ENCODE results near the gene SIRT6.
"Not testable (repeated sequence)": the region's sequence is repeated elsewhere in the genome, so short reads cannot be mapped to it uniquely, and the experiment has no call there.

The SIRT6 gene

GRCh38 chr19:4192537-4192936 lies 10.2 kb upstream of the SIRT6 start:
- not testable (repeated sequence) for H3K36me3 Mint-ChIP-seq (ENCODE audit: low read depth); H3K4me1 Mint-ChIP-seq (ENCODE audit: low read depth); DNase-seq; H3K9me3 Mint-ChIP-seq; H3K4me3 Mint-ChIP-seq; H3K27ac Mint-ChIP-seq
- peaks cover 43% of the 10 kb centered on the region for H3K27me3 Mint-ChIP-seq

DNA sequence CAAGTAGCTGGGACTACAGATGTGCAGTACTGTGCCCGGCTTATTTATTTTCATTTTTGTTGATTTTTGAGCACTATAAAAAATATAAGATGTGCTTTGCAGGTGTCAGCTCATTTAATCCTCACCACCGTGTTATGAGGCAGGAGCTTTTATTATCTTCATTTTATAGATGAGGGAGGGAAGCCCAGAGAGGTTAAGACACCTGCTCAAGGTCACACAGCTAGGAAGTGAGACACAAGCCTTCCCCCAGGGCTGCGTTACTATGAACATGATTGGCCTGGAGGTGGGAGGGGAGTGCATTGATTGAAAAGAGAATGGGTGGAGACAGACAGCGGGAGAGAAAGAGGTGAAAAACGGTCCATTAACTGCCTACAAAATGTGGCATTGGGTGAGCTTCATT lies 7.3 kb upstream of the SIRT6 start:
- no peaks in the 10 kb centered on the region for H3K9me3 Mint-ChIP-seq
- no peak for DNase-seq
- H3K36me3 Mint-ChIP-seq (ENCODE audit: low read depth) = no peaks in the 10 kb centered on the region
- H3K4me1 Mint-ChIP-seq (ENCODE audit: low read depth) = peaks cover 3% of the 10 kb centered on the region
- H3K27me3 Mint-ChIP-seq = peaks cover 14% of the 10 kb centered on the region
- no peak overlapping the region for H3K27ac Mint-ChIP-seq
- H3K4me3 Mint-ChIP-seq = no peak overlapping the region

GRCh38 chr19:4187313-4188122 lies 5.2 kb upstream of the SIRT6 start:
- Mint-ChIP-seq H3K4me3 (no peak overlapping the region), H3K36me3 (ENCODE audit: low read depth) (peaks cover 2% of the 10 kb centered on the region), H3K4me1 (ENCODE audit: low read depth) (peaks cover 13% of the 10 kb centered on the region), H3K9me3 (no peaks in the 10 kb centered on the region), H3K27me3 (no peaks in the 10 kb centered on the region), H3K27ac (no peak overlapping the region)
- no peak for DNase-seq

GRCh38 chr19:4186087-4186993 lies 4.0 kb upstream of the SIRT6 start:
- no peak overlapping the region for H3K4me3 Mint-ChIP-seq
- peaks cover 8% of the 10 kb centered on the region for H3K36me3 Mint-ChIP-seq (ENCODE audit: low read depth)
- no peaks in the 10 kb centered on the region for H3K27me3 Mint-ChIP-seq
- no peak overlapping the region for H3K27ac Mint-ChIP-seq
- peaks cover 18% of the 10 kb centered on the region for H3K4me1 Mint-ChIP-seq (ENCODE audit: low read depth)
- no peaks in the 10 kb centered on the region for H3K9me3 Mint-ChIP-seq
- peak; percentile 84 for DNase-seq

DNA sequence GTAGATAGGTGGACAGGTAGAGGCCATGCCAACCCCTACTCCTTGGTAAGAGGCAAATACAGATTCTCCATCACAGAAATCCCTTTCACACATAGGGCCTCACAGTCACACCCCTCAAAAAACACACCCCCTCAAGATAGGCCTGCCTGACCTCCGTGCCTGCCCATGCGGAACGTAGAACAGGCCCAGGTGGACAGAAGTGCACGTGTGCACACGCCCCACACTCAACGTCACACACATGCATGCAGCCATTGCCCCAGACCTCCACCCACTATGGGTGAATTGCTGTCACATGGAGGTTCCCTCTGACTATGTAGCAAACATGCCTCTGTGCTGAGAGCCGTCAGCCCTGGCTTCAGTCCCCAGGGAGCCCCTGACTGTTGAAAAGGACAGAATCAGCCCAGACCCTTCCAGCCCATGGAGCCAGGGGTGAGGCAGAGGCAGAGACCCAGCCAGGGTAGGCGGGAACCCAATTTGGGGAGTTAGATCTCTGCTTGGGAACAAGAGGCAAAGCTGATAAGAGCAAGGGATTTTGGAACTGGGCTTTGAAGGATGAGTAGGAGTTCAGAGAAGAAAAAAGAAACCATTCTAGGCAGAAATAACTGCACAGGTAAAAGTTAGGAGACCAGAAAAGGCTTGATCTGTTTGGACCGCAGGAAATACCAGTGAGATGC lies 3.2 kb upstream of the SIRT6 start:
- no peak overlapping the region for H3K4me3 Mint-ChIP-seq
- H3K36me3 Mint-ChIP-seq (ENCODE audit: low read depth) = peaks cover 12% of the 10 kb centered on the region
- DNase-seq = no peak
- H3K27ac Mint-ChIP-seq = no peak overlapping the region
- H3K4me1 Mint-ChIP-seq (ENCODE audit: low read depth) = peaks cover 26% of the 10 kb centered on the region
- no peaks in the 10 kb centered on the region for H3K9me3 Mint-ChIP-seq
- no peaks in the 10 kb centered on the region for H3K27me3 Mint-ChIP-seq

GRCh38 chr19:4184718-4185352 lies 2.5 kb upstream of the SIRT6 start:
- DNase-seq = no peak
- Mint-ChIP-seq H3K9me3 (no peaks in the 10 kb centered on the region), H3K27ac (no peak overlapping the region), H3K4me3 (no peak overlapping the region), H3K4me1 (ENCODE audit: low read depth) (peaks cover 31% of the 10 kb centered on the region), H3K27me3 (no peaks in the 10 kb centered on the region), H3K36me3 (ENCODE audit: low read depth) (peaks cover 17% of the 10 kb centered on the region)

- Mint-ChIP-seq H3K9me3 (no peaks in the 10 kb centered on the region), H3K4me1 (ENCODE audit: low read depth) (peaks cover 38% of the 10 kb centered on the region), H3K36me3 (ENCODE audit: low read depth) (peaks cover 24% of the 10 kb centered on the region), H3K27ac (no peak overlapping the region), H3K27me3 (no peaks in the 10 kb centered on the region), H3K4me3 (peak overlapping the region; percentile 99)
- DNase-seq = no peak
Measured at GRCh38 chr19:4183967-4184717, 1.8 kb upstream of the SIRT6 start.

DNA sequence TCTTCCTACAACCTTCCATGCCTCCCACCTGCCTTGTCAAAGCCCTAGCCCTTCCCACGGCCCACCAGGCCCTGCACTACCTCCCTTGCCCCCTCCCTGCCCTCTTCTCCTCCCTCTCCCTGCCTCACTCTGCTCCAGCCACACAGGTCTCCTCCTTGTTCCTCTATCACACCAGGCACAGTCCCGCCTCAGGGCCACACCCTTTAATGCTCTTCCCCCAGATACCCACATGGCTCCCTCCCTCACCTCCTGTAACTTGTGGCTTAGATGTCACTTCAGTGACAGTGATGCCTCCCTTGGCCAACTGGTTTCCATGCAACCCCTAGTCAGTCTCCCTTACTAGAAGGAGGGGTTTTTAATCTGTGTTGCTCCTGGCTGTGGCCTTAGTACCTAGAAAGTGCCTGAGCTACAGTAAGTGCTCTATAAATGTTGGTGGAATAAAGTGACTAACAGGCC lies 1.3 kb downstream of the SIRT6 start:
- DNase-seq = no peak
- Mint-ChIP-seq H3K36me3 (ENCODE audit: low read depth) (peaks cover 45% of the 10 kb centered on the region), H3K27me3 (no peaks in the 10 kb centered on the region), H3K27ac (peak overlapping the region; percentile 72), H3K4me3 (peak overlapping the region; percentile 99), H3K4me1 (ENCODE audit: low read depth) (peaks cover 35% of the 10 kb centered on the region), H3K9me3 (no peaks in the 10 kb centered on the region)

GRCh38 chr19:4178990-4179389 lies 3.4 kb downstream of the SIRT6 start:
- Mint-ChIP-seq H3K27me3 (no peaks in the 10 kb centered on the region), H3K9me3 (no peaks in the 10 kb centered on the region), H3K36me3 (ENCODE audit: low read depth) (peaks cover 54% of the 10 kb centered on the region), H3K27ac (no peak overlapping the region), H3K4me1 (ENCODE audit: low read depth) (peaks cover 33% of the 10 kb centered on the region), H3K4me3 (no peak overlapping the region)
- no peak for DNase-seq

GRCh38 chr19:4177146-4177545 lies 5.2 kb downstream of the SIRT6 start:
- H3K4me1 Mint-ChIP-seq (ENCODE audit: low read depth) = peaks cover 24% of the 10 kb centered on the region
- no peak overlapping the region for H3K4me3 Mint-ChIP-seq
- H3K9me3 Mint-ChIP-seq = no peaks in the 10 kb centered on the region
- peaks cover 50% of the 10 kb centered on the region for H3K36me3 Mint-ChIP-seq (ENCODE audit: low read depth)
- no peak for DNase-seq
- H3K27me3 Mint-ChIP-seq = peaks cover 11% of the 10 kb centered on the region
- no peak overlapping the region for H3K27ac Mint-ChIP-seq

GRCh38 chr19:4175669-4175931 lies 6.8 kb downstream of the SIRT6 start:
- H3K27ac Mint-ChIP-seq = no peak overlapping the region

GRCh38 chr19:4174895-4175668 lies 7.3 kb downstream of the SIRT6 start:
- H3K36me3 Mint-ChIP-seq (ENCODE audit: low read depth) = peaks cover 39% of the 10 kb centered on the region
- H3K9me3 Mint-ChIP-seq = no peaks in the 10 kb centered on the region
- DNase-seq = no peak
- no peak overlapping the region for H3K27ac Mint-ChIP-seq
- H3K4me3 Mint-ChIP-seq = no peak overlapping the region
- peaks cover 9% of the 10 kb centered on the region for H3K4me1 Mint-ChIP-seq (ENCODE audit: low read depth)
- peaks cover 20% of the 10 kb centered on the region for H3K27me3 Mint-ChIP-seq

More at GRCh38 chr19:4175669-4175931, 6.8 kb downstream of the SIRT6 start:
- H3K27me3 Mint-ChIP-seq = peaks cover 20% of the 10 kb centered on the region
- no peak for DNase-seq
- H3K4me3 Mint-ChIP-seq = no peak overlapping the region
- peaks cover 14% of the 10 kb centered on the region for H3K4me1 Mint-ChIP-seq (ENCODE audit: low read depth)
- peaks cover 42% of the 10 kb centered on the region for H3K36me3 Mint-ChIP-seq (ENCODE audit: low read depth)
- H3K9me3 Mint-ChIP-seq = no peaks in the 10 kb centered on the region

DNA sequence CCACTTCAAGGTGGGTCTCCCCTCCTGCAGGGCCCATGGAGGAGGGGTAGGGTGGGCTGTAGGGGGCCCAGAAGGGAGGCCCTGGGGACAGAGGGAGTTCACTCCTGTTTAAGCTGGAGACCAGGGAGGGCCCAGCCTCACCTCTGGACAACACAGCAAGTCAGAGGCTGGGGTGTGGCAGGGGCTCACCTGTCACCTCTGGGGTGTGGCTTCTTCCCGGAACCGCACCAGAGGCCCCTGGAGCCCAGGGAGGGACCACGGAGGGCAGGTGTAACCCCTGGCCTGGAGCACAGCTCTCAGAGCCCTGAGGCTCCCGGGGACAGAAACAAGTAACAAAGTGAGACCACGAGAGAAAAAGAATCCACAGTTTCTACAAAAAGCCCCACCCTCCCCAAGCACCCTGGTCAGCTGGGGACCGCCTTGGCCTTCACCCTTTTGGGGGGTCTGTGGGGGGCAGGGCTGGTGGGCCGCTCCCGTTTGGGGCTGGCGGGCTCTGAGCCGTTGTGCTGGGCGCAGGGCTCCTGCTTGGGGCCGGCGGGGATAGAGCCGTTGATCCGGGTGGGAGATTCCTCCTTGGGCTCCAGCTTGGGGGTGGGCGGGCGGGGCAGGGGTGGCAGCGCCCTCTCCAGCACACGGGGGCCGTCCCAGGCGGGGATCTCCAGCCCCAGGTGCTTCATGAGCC lies 8.0 kb downstream of the SIRT6 start:
- H3K4me3 Mint-ChIP-seq = no peak overlapping the region
- H3K36me3 Mint-ChIP-seq (ENCODE audit: low read depth) = peaks cover 32% of the 10 kb centered on the region
- H3K27ac Mint-ChIP-seq = no peak overlapping the region
- peaks cover 3% of the 10 kb centered on the region for H3K4me1 Mint-ChIP-seq (ENCODE audit: low read depth)
- no peak for DNase-seq
- H3K9me3 Mint-ChIP-seq = no peaks in the 10 kb centered on the region
- peaks cover 23% of the 10 kb centered on the region for H3K27me3 Mint-ChIP-seq

Data from activated T-cell treated with anti-CD3 and anti-CD28 coated beads, Interleukin-2, amount 50 U/mL, for 24 hours (primary cell).